DND-41 (cell line): ENCODE data around the gene UBE2V1.
"Not testable (repeated sequence)": the region's sequence is repeated elsewhere in the genome, so short reads cannot be mapped to it uniquely, and the experiment has no call there.

Source experiments
- ATAC-seq: fragments of 200-7000 bp; cut with Tn5 transposase; 3 replicates; pipeline ENCODE4 v1.9.1; 2021; ENCODE audit warnings: low read depth; ENCODE audit not compliant: insufficient read depth
- DNase-seq: peaks from one replicate; pipeline ENCODE4 v3.0.0-alpha.2; 2020
- H2AFZ ChIP-seq: 2 replicates; pipeline ENCODE4 v1.6.0; 2012; ENCODE audit warnings: low read depth, low read length
- H3K27ac ChIP-seq: 2 replicates; pipeline ENCODE4 v1.5.1; 2012; ENCODE audit warnings: low read length, inconsistent platforms
- H3K27me3 ChIP-seq: fragments of 200-600 bp; sonication (generic); 2 replicates; pipeline ENCODE4 v1.6.0; 2012; ENCODE audit warnings: low read length, mild to moderate bottlenecking, inconsistent platforms; ENCODE audit not compliant: insufficient read depth, poor library complexity
- H3K36me3 ChIP-seq: 2 replicates; pipeline ENCODE4 v1.5.1; 2012; ENCODE audit warnings: low read length, inconsistent platforms; ENCODE audit not compliant: insufficient read depth
- H3K4me1 ChIP-seq: 2 replicates; pipeline ENCODE4 v1.5.1; 2012; ENCODE audit warnings: mild to moderate bottlenecking, low read length; ENCODE audit not compliant: insufficient read depth
- H3K4me2 ChIP-seq: 2 replicates; pipeline ENCODE4 v1.6.0; 2012; ENCODE audit warnings: mild to moderate bottlenecking, moderate library complexity, low read length, inconsistent platforms; ENCODE audit not compliant: insufficient read depth
- H3K4me3 ChIP-seq, 2 experiments: fragments of 200-600 bp in 1 of 2; shearing (Covaris generic) in 1 of 2; 2 replicates each; pipeline ENCODE4 v1.5.1; 2012 to 2016; ENCODE audit warnings: inconsistent platforms in 2 of 2, low read length in 2 of 2, mild to moderate bottlenecking in 2 of 2, low read depth in 1 of 2, moderate library complexity in 1 of 2
- H3K79me2 ChIP-seq: 2 replicates; pipeline ENCODE4 v1.6.0; 2012; ENCODE audit warnings: low read length, inconsistent platforms; ENCODE audit not compliant: insufficient read depth
- H3K9ac ChIP-seq: 2 replicates; pipeline ENCODE4 v1.6.0; 2012; ENCODE audit warnings: low read depth, mild to moderate bottlenecking, inconsistent platforms, low read length, moderate library complexity
- H3K9me3 ChIP-seq: 2 replicates; pipeline ENCODE4 v1.5.1; 2012; ENCODE audit warnings: low read length, moderate library complexity, mild to moderate bottlenecking, inconsistent platforms; ENCODE audit not compliant: insufficient read depth, severe bottlenecking
- H4K20me1 ChIP-seq: 2 replicates; pipeline ENCODE4 v1.6.0; 2012; ENCODE audit warnings: low read length; ENCODE audit not compliant: insufficient read depth
- CTCF ChIP-seq: IDR thresholded peaks from 2 replicates; pipeline ENCODE4 v1.5.1; 2012; ENCODE audit warnings: borderline replicate concordance, low read length, moderate library complexity, mild to moderate bottlenecking; ENCODE audit not compliant: poor library complexity, severe bottlenecking; ENCODE audit errors: extremely low read depth
- EZH2 ChIP-seq: IDR thresholded peaks from 3 replicates; pipeline ENCODE4 v1.6.1; 2012; ENCODE audit warnings: borderline replicate concordance, low read depth, mild to moderate bottlenecking, moderate library complexity, low read length, inconsistent platforms; ENCODE audit not compliant: severe bottlenecking

Gene UBE2V1

GRCh38 chr20:50138479-50139393 is 25.8 kb upstream of the UBE2V1 start:
- no peaks in the 10 kb centered on the region for H3K4me1 ChIP-seq
- no peak overlapping the region for H3K4me2 ChIP-seq
- ATAC-seq (peak; percentile 52; the same call in 1 of the 3 replicates), DNase-seq (no peak)
- H3K9me3 ChIP-seq, result no peaks in the 10 kb centered on the region
- H3K4me3 ChIP-seq, result no peak overlapping the region
- H3K27ac ChIP-seq, result no peak overlapping the region
- no peak overlapping the region for H3K9ac ChIP-seq
- H3K27me3 ChIP-seq, result no peaks in the 10 kb centered on the region
- TF ChIP-seq EZH2, result no peak
- TF ChIP-seq CTCF, result no peak
- no peak overlapping the region for H2AFZ ChIP-seq
- peaks cover 61% of the 10 kb centered on the region for H3K79me2 ChIP-seq
- H3K36me3 ChIP-seq, result peaks cover 79% of the 10 kb centered on the region
- peaks cover 56% of the 10 kb centered on the region for H4K20me1 ChIP-seq

GRCh38 chr20:50138120-50138478 is 25.1 kb upstream of the UBE2V1 start:
- TF ChIP-seq CTCF (no peak), EZH2 (no peak)
- Histone ChIP-seq H3K36me3 (peaks cover 82% of the 10 kb centered on the region), H3K9ac (no peak overlapping the region), H3K4me3 (no peak overlapping the region), H3K27me3 (no peaks in the 10 kb centered on the region), H3K4me1 (no peaks in the 10 kb centered on the region), H4K20me1 (peaks cover 57% of the 10 kb centered on the region), H3K79me2 (peaks cover 61% of the 10 kb centered on the region), H3K4me2 (no peak overlapping the region), H3K27ac (no peak overlapping the region), H2AFZ (no peak overlapping the region), H3K9me3 (no peaks in the 10 kb centered on the region)
- DNase-seq, result no peak
- ATAC-seq, result no peak

GRCh38 chr20:50137702-50138101 is 24.8 kb upstream of the UBE2V1 start:
- not testable (repeated sequence) for ATAC-seq, H3K9ac ChIP-seq, H3K27ac ChIP-seq, DNase-seq, H3K4me2 ChIP-seq, H2AFZ ChIP-seq, H3K4me1 ChIP-seq, H3K27me3 ChIP-seq, H3K9me3 ChIP-seq, H3K4me3 ChIP-seq
- Histone ChIP-seq H3K79me2 (peaks cover 61% of the 10 kb centered on the region), H3K36me3 (peaks cover 82% of the 10 kb centered on the region), H4K20me1 (peaks cover 58% of the 10 kb centered on the region)

- TF ChIP-seq CTCF (no peak), EZH2 (no peak)
- H3K27me3 ChIP-seq, result no peaks in the 10 kb centered on the region
- no peak overlapping the region for H3K27ac ChIP-seq
- no peaks in the 10 kb centered on the region for H3K4me1 ChIP-seq
- no peak overlapping the region for H3K4me3 ChIP-seq
- no peaks in the 10 kb centered on the region for H3K9me3 ChIP-seq
- no peak overlapping the region for H3K4me2 ChIP-seq
- DNase-seq (no peak), ATAC-seq (no peak)
- H3K9ac ChIP-seq, result no peak overlapping the region
- H3K36me3 ChIP-seq, result peaks cover 83% of the 10 kb centered on the region
- H2AFZ ChIP-seq, result no peak overlapping the region
- H4K20me1 ChIP-seq, result peaks cover 59% of the 10 kb centered on the region
- H3K79me2 ChIP-seq, result peaks cover 63% of the 10 kb centered on the region
These were observed 24.1 kb upstream of the UBE2V1 start for GRCh38 chr20:50136822-50137599.

GRCh38 chr20:50135157-50135556 is 22.2 kb upstream of the UBE2V1 start:
- ATAC-seq, H3K27ac ChIP-seq, H2AFZ ChIP-seq, H3K4me1 ChIP-seq, H3K4me2 ChIP-seq, H3K27me3 ChIP-seq, H3K4me3 ChIP-seq, H3K9me3 ChIP-seq, H3K9ac ChIP-seq, DNase-seq: not testable (repeated sequence)
- Histone ChIP-seq H4K20me1 (peaks cover 52% of the 10 kb centered on the region), H3K79me2 (peaks cover 46% of the 10 kb centered on the region), H3K36me3 (peaks cover 81% of the 10 kb centered on the region)
